Tibial artery (tissue), 4 donors: Measurements from ENCODE around the gene CCDC85A.

Experiments used
- DNase-seq, 2 donors: peaks; one replicate each; pipeline ENCODE4 v3.0.0-alpha.2; 2019
- H3K27ac ChIP-seq, 2 donors: fragments of 200-600 bp; sonication (generic) in 1 of 2; 1 replicate in 1 of 2; 2 replicates in 1 of 2; pipeline ENCODE4 v1.5.1; 2018 to 2019; ENCODE audit warnings: mild to moderate bottlenecking in 1 of 2
- H3K27me3 ChIP-seq, 2 donors: fragments of 200-600 bp; sonication (generic) in 1 of 2; one replicate each; pipeline versions ENCODE4 v1.5.1 to v1.6.0; 2016 to 2019
- H3K36me3 ChIP-seq, 3 donors: fragments of 200-600 bp; sonication (generic) in 2 of 3; one replicate each; pipeline ENCODE4 v1.5.1; 2016 to 2019; ENCODE audit warnings: mild to moderate bottlenecking in 2 of 3
- H3K4me1 ChIP-seq, 4 donors: fragments of 200-600 bp; sonication (generic) in 2 of 4; 1 replicate in 3 of 4; 2 replicates in 1 of 4; pipeline ENCODE4 v1.5.1; 2016 to 2019
- H3K4me3 ChIP-seq, 2 donors: fragments of 200-600 bp; sonication (generic) in 1 of 2; 1 replicate in 1 of 2; 2 replicates in 1 of 2; pipeline ENCODE4 v1.5.1; 2018 to 2019; ENCODE audit warnings: mild to moderate bottlenecking in 2 of 2
- H3K9me3 ChIP-seq, 3 donors: fragments of 200-600 bp; sonication (generic) in 1 of 3; one replicate each; pipeline ENCODE4 v1.5.1; 2016 to 2019
- CTCF ChIP-seq, 2 experiments: fragments of 200-600 bp in 1 of 2; fragments of 450-650 bp in 1 of 2; IDR thresholded peaks; one replicate each; pipeline ENCODE4 v1.5.1; 2017 to 2019; ENCODE audit warnings: antibody characterized with exemption in 2 of 2, mild to moderate bottlenecking in 1 of 2, moderate library complexity in 1 of 2
- intact Hi-C: fragments of 100-400 bp; cut with DNase I; formaldehyde crosslinking; loops from one replicate; pipeline ENCODE4 v1.15.0; 2023; ENCODE audit warnings: low total_unique reads

CCDC85A gene

GRCh38 chr2:56250153-56250729 lies 66.5 kb downstream of the CCDC85A start:
- Histone ChIP-seq H3K9me3 (no peaks in the 10 kb centered on the region), H3K4me1 (no peaks in the 10 kb centered on the region), H3K27ac (no peak overlapping the region), H3K4me3 (no peak overlapping the region), H3K27me3 (no peaks in the 10 kb centered on the region), H3K36me3 (no peaks in the 10 kb centered on the region)
- no peak for DNase-seq
- TF ChIP-seq CTCF (IDR thresholded peaks at IDR 0.05) = no peak
- intact Hi-C loops = no loop called here

- H3K9me3 ChIP-seq = no peaks in the 10 kb centered on the region
- H3K4me1 ChIP-seq = no peaks in the 10 kb centered on the region
- intact Hi-C loops = no loop called here
- no peaks in the 10 kb centered on the region for H3K36me3 ChIP-seq
- H3K27me3 ChIP-seq = no peaks in the 10 kb centered on the region
- TF ChIP-seq CTCF (IDR thresholded peaks at IDR 0.05) = no peak
- no peak for DNase-seq
- no peak overlapping the region for H3K4me3 ChIP-seq
- no peak overlapping the region for H3K27ac ChIP-seq
Measured at GRCh38 chr2:56260415-56260814, 76.6 kb downstream of the CCDC85A start.

GRCh38 chr2:56262241-56262640 lies 78.5 kb downstream of the CCDC85A start:
- H3K27ac ChIP-seq = no peak overlapping the region
- H3K4me1 ChIP-seq = no peaks in the 10 kb centered on the region
- no peak for DNase-seq
- no peaks in the 10 kb centered on the region for H3K36me3 ChIP-seq
- intact Hi-C loops = no loop called here
- no peaks in the 10 kb centered on the region for H3K27me3 ChIP-seq
- H3K9me3 ChIP-seq = no peaks in the 10 kb centered on the region
- TF ChIP-seq CTCF (IDR thresholded peaks at IDR 0.05) = no peak
- no peak overlapping the region for H3K4me3 ChIP-seq

GRCh38 chr2:56263876-56264275 lies 80.1 kb downstream of the CCDC85A start:
- H3K36me3 ChIP-seq = no peaks in the 10 kb centered on the region
- TF ChIP-seq CTCF (IDR thresholded peaks at IDR 0.05) = no peak
- no peak overlapping the region for H3K4me3 ChIP-seq
- intact Hi-C loops = no loop called here
- no peak overlapping the region for H3K27ac ChIP-seq
- H3K27me3 ChIP-seq = no peaks in the 10 kb centered on the region
- no peaks in the 10 kb centered on the region for H3K4me1 ChIP-seq
- DNase-seq = no peak
- no peaks in the 10 kb centered on the region for H3K9me3 ChIP-seq

GRCh38 chr2:56266761-56267414 lies 83.1 kb downstream of the CCDC85A start:
- Histone ChIP-seq H3K27me3 (no peaks in the 10 kb centered on the region), H3K36me3 (no peaks in the 10 kb centered on the region), H3K27ac (no peak overlapping the region), H3K9me3 (no peaks in the 10 kb centered on the region), H3K4me1 (no peaks in the 10 kb centered on the region), H3K4me3 (no peak overlapping the region)
- no peak for TF ChIP-seq CTCF (IDR thresholded peaks at IDR 0.05)
- intact Hi-C loops = no loop called here
- no peak for DNase-seq
